Measurements from ENCODE around the gene RPH3AL.

RPH3AL gene

DNA sequence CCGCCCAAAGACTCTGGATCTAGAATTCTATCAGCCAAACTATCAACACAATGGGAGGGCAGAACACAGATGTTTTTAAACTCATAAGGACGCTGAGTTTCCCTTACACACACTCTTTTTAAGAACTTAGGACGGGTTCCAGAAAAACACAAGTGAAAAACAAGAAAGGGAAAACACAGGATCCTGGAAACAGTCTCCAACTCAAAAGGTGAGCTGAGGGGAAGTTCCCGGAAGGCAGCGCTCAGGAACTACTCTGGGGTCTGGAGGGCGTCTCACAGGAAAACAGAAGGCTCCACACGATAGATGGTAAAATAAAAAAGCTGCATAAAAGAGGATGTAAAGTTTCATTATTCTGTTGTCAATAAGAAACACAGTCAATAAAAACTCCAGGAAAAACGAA is 91.0 kb downstream of the RPH3AL start:
- Histone ChIP-seq H3K36me3 (ENCODE audit: control insufficient read depth in 2 of 2, insufficient read depth in 1 of 2, low read length in 2 of 2) (peaks cover 0 to 6% of the 10 kb centered on the region in 2 experiments; a peak in 1 of 3 replicates), H3K4me3 (ENCODE audit: low read depth, low read length) (no peak overlapping the region), H3K4me1 (ENCODE audit: control insufficient read depth, insufficient read depth, low read length) (no peaks in the 10 kb centered on the region), H3K9me3 (ENCODE audit: control insufficient read depth, insufficient read depth, low read depth, low read length) (no peaks in the 10 kb centered on the region), H3K27ac (ENCODE audit: extremely low read depth, low read depth, low read length) (no peak overlapping the region)
- ChIA-PET CTCF (interaction anchor here (0.6 kb wide), 1 partner anchor 101 kb away, joined by 3 read pairs; no protein-coding TSS in a partner anchor), POLR2A (no interaction called here)
- TF ChIP-seq ZNF654 (tag by site-specific recombination; IDR thresholded peaks at IDR 0.05; ENCODE audit: low read depth) (no peak), ZNF221 (tag by site-specific recombination; IDR thresholded peaks at IDR 0.05; ENCODE audit: borderline replicate concordance) (no peak), ZNF146 (tag by site-specific recombination; IDR thresholded peaks at IDR 0.05) (no peak), KLF1 (tag by site-specific recombination; IDR thresholded peaks at IDR 0.05) (no peak), ZNF776 (tag by site-specific recombination; IDR thresholded peaks at IDR 0.05; ENCODE audit: borderline replicate concordance) (no peak), ZNF530 (tag by site-specific recombination; IDR thresholded peaks at IDR 0.05; ENCODE audit: low read depth) (no peak), ZSCAN16 (tag by site-specific recombination; IDR thresholded peaks at IDR 0.05) (no peak), ZNF701 (tag by site-specific recombination; IDR thresholded peaks at IDR 0.05) (no peak), ZFP41 (tag by site-specific recombination; IDR thresholded peaks at IDR 0.05; ENCODE audit: borderline replicate concordance) (no peak), ZNF324 (tag by site-specific recombination; IDR thresholded peaks at IDR 0.05) (no peak), ZFP3 (tag by site-specific recombination; IDR thresholded peaks at IDR 0.05; ENCODE audit: low read depth) (no peak), ZNF335 (tag by site-specific recombination; conservative IDR thresholded peaks at IDR 0.05) (no peak), ZNF394 (tag by site-specific recombination; IDR thresholded peaks at IDR 0.05; ENCODE audit: borderline replicate concordance) (no peak)
- TF ChIP-seq, protein P1, sequence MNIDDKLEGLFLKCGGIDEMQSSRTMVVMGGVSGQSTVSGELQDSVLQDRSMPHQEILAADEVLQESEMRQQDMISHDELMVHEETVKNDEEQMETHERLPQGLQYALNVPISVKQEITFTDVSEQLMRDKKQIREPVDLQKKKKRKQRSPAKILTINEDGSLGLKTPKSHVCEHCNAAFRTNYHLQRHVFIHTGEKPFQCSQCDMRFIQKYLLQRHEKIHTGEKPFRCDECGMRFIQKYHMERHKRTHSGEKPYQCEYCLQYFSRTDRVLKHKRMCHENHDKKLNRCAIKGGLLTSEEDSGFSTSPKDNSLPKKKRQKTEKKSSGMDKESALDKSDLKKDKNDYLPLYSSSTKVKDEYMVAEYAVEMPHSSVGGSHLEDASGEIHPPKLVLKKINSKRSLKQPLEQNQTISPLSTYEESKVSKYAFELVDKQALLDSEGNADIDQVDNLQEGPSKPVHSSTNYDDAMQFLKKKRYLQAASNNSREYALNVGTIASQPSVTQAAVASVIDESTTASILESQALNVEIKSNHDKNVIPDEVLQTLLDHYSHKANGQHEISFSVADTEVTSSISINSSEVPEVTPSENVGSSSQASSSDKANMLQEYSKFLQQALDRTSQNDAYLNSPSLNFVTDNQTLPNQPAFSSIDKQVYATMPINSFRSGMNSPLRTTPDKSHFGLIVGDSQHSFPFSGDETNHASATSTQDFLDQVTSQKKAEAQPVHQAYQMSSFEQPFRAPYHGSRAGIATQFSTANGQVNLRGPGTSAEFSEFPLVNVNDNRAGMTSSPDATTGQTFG (tag by site-specific recombination; IDR thresholded peaks at IDR 0.05; ENCODE audit: borderline replicate concordance) = no peak
- TF ChIP-seq, protein P2, sequence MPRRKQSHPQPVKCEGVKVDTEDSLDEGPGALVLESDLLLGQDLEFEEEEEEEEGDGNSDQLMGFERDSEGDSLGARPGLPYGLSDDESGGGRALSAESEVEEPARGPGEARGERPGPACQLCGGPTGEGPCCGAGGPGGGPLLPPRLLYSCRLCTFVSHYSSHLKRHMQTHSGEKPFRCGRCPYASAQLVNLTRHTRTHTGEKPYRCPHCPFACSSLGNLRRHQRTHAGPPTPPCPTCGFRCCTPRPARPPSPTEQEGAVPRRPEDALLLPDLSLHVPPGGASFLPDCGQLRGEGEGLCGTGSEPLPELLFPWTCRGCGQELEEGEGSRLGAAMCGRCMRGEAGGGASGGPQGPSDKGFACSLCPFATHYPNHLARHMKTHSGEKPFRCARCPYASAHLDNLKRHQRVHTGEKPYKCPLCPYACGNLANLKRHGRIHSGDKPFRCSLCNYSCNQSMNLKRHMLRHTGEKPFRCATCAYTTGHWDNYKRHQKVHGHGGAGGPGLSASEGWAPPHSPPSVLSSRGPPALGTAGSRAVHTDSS (tag by site-specific recombination; IDR thresholded peaks at IDR 0.05) = no peak
- TF ChIP-seq, protein P3, sequence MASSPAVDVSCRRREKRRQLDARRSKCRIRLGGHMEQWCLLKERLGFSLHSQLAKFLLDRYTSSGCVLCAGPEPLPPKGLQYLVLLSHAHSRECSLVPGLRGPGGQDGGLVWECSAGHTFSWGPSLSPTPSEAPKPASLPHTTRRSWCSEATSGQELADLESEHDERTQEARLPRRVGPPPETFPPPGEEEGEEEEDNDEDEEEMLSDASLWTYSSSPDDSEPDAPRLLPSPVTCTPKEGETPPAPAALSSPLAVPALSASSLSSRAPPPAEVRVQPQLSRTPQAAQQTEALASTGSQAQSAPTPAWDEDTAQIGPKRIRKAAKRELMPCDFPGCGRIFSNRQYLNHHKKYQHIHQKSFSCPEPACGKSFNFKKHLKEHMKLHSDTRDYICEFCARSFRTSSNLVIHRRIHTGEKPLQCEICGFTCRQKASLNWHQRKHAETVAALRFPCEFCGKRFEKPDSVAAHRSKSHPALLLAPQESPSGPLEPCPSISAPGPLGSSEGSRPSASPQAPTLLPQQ (tag by site-specific recombination; IDR thresholded peaks at IDR 0.05) = no peak
- TF ChIP-seq, protein P4, sequence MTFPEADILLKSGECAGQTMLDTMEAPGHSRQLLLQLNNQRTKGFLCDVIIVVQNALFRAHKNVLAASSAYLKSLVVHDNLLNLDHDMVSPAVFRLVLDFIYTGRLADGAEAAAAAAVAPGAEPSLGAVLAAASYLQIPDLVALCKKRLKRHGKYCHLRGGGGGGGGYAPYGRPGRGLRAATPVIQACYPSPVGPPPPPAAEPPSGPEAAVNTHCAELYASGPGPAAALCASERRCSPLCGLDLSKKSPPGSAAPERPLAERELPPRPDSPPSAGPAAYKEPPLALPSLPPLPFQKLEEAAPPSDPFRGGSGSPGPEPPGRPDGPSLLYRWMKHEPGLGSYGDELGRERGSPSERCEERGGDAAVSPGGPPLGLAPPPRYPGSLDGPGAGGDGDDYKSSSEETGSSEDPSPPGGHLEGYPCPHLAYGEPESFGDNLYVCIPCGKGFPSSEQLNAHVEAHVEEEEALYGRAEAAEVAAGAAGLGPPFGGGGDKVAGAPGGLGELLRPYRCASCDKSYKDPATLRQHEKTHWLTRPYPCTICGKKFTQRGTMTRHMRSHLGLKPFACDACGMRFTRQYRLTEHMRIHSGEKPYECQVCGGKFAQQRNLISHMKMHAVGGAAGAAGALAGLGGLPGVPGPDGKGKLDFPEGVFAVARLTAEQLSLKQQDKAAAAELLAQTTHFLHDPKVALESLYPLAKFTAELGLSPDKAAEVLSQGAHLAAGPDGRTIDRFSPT (tag by site-specific recombination; IDR thresholded peaks at IDR 0.05) = no peak
- TF ChIP-seq, protein P5, sequence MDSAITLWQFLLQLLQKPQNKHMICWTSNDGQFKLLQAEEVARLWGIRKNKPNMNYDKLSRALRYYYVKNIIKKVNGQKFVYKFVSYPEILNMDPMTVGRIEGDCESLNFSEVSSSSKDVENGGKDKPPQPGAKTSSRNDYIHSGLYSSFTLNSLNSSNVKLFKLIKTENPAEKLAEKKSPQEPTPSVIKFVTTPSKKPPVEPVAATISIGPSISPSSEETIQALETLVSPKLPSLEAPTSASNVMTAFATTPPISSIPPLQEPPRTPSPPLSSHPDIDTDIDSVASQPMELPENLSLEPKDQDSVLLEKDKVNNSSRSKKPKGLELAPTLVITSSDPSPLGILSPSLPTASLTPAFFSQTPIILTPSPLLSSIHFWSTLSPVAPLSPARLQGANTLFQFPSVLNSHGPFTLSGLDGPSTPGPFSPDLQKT (IDR thresholded peaks at IDR 0.05; ENCODE audit: borderline replicate concordance, low read depth, low read length) = no peak
